Colonic mucosa (tissue), 4 donors: ENCODE data around the gene ATF6. TPM values are rescaled to one million over a fixed set of nuclear protein-coding genes. Genes with fewer than 3 reads are reported as not detected.

Source experiments
- DNase-seq: peaks from one replicate; pipeline ENCODE4 v3.0.0-alpha.2; 2020
- H3K27ac ChIP-seq: fragments of 200-600 bp; one replicate; pipeline ENCODE4 v1.8.0; 2021
- H3K27me3 ChIP-seq: fragments of 200-600 bp; one replicate; pipeline ENCODE4 v1.8.0; 2021
- H3K36me3 ChIP-seq: fragments of 200-600 bp; one replicate; pipeline ENCODE4 v1.8.0; 2021
- H3K4me1 ChIP-seq: fragments of 200-600 bp; one replicate; pipeline ENCODE4 v1.8.0; 2021; ENCODE audit warnings: mild to moderate bottlenecking
- H3K4me3 ChIP-seq: fragments of 200-600 bp; one replicate; pipeline ENCODE4 v1.8.0; 2021
- H3K9ac ChIP-seq, 2 donors: one replicate each; pipeline ENCODE4 v1.7.0; 2013; ENCODE audit warnings: control low read depth in 2 of 2, low read depth in 2 of 2, low read length in 2 of 2
- H3K9me3 ChIP-seq: fragments of 200-600 bp; one replicate; pipeline ENCODE4 v1.8.0; 2021
- CTCF ChIP-seq: fragments of 200-600 bp; IDR thresholded peaks from one replicate; pipeline ENCODE4 v1.8.0; 2022; ENCODE audit warnings: antibody characterized with exemption, mild to moderate bottlenecking
- intact Hi-C: fragments of 100-400 bp; cut with DNase I; formaldehyde crosslinking; loops from one replicate; pipeline ENCODE4 v1.14.1; 2022
- total RNA-seq, 2 donors: library from RNA; stranded (reverse); fragmentation: NEBNext Ultra II Directional in 1 of 2; extraction: Animal tissue kit (Norgen Biotek cat#: 25700) in 1 of 2; gene quantifications; one replicate each; pipeline ENCODE4 v1.2.1, GENCODE V29; 2021
- donor health status: healthy.
- donor health status: DM: no; HTN: no; CAD: no.
- donor health status: DM: no; HTN: no; CAD: no.

ATF6 gene
- total RNA-seq, 2 donors from 2014 or later = 19.6 to 24.2 TPM

DNA sequence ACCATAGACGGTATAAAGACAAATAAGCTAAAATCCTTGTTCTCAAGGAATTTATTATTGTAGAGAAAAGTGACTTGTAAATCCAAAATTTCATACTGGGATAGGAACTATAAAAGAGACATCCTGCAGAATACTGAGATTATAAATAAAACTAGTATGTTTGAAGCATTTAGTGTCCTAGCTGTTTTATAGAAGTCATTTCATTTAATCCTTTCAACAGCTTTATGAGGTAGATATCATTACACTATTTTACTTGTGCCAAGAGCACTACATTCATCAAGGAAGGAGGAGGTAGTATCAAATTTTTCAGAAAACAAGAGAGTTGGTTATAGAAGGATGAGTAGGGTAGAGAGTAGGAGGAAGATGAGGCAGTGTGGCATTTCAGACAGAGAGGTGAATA is 119.6 kb downstream of the ATF6 start:
- Histone ChIP-seq H3K4me3 (no peak overlapping the region), H3K9ac (no peak overlapping the region), H3K27ac (no peak overlapping the region), H3K9me3 (no peaks in the 10 kb centered on the region), H3K27me3 (no peaks in the 10 kb centered on the region), H3K36me3 (no peaks in the 10 kb centered on the region), H3K4me1 (no peaks in the 10 kb centered on the region)
- no peak for TF ChIP-seq CTCF
- no peak for DNase-seq
- intact Hi-C loops = no loop called here

- no peaks in the 10 kb centered on the region for H3K9me3 ChIP-seq
- H3K27me3 ChIP-seq = no peaks in the 10 kb centered on the region
- H3K4me1 ChIP-seq = no peaks in the 10 kb centered on the region
- no peaks in the 10 kb centered on the region for H3K36me3 ChIP-seq
- no peak overlapping the region for H3K27ac ChIP-seq
- intact Hi-C loops = no loop called here
- H3K4me3 ChIP-seq = no peak overlapping the region
- H3K9ac ChIP-seq = no peak overlapping the region
- no peak for TF ChIP-seq CTCF
- DNase-seq = no peak
Observed at GRCh38 chr1:161886589-161886988, 120.5 kb downstream of the ATF6 start.

DNA sequence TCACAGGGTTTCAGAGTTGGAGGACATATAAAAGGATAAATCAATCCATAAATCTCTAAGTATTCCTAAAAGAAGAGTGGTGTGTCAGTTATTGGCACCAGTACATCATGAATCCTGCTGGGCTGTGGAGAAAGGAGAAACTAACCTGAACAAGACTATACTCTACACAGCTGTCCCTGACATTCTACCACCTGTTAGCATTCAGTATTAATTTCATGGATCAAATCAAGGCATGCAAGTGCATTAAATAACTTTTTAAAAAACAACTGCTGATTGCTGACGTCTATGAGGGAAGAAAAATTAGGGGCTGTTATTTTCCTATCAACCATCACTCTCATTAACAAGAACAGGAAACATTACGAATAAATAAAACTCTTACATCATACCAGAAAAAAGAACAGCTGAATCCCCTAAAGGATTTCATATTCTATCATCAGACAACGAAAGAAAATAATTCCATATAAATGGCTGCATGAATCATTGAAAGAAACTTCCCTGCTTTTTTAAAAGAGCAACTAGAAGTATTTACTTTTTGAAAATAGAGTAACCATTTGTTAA is 121.7 kb downstream of the ATF6 start:
- no peaks in the 10 kb centered on the region for H3K36me3 ChIP-seq
- intact Hi-C loops = no loop called here

DNA sequence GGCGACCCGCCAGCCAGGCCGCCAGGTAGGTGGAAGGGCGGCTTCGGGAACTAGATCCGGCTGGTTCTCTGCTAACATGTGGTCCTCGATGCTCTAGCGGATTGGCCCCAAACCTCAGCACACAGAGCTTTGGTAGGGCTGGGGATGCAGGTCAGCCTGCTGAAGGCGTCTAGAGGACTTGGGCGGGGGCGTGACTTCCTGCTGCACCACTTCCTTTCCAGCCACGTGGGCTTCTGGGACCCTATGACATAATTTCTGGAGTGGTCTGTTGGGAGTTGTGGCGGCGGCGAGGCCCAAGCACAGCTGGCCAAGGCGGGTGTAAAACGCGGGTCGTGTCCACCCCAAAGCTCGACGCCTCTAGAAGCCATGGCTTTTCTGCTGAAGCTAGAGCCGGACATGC is 124.5 kb downstream of the ATF6 start:
- Histone ChIP-seq H3K9ac (no peak overlapping the region), H3K4me3 (no peak overlapping the region), H3K36me3 (no peaks in the 10 kb centered on the region), H3K9me3 (no peaks in the 10 kb centered on the region), H3K27ac (no peak overlapping the region), H3K27me3 (no peaks in the 10 kb centered on the region), H3K4me1 (no peaks in the 10 kb centered on the region)
- no peak for DNase-seq
- intact Hi-C loops = no loop called here
- no peak for TF ChIP-seq CTCF

More for the DNA sequence above, 121.7 kb downstream of the ATF6 start:
- H3K27ac ChIP-seq = no peak overlapping the region
- no peaks in the 10 kb centered on the region for H3K4me1 ChIP-seq
- H3K9ac ChIP-seq = no peak overlapping the region
- H3K4me3 ChIP-seq = no peak overlapping the region
- H3K9me3 ChIP-seq = no peaks in the 10 kb centered on the region
- no peak for DNase-seq
- no peaks in the 10 kb centered on the region for H3K27me3 ChIP-seq
- TF ChIP-seq CTCF = no peak

- Histone ChIP-seq H3K36me3 (no peaks in the 10 kb centered on the region), H3K27me3 (no peaks in the 10 kb centered on the region), H3K27ac (no peak overlapping the region), H3K9ac (no peak overlapping the region), H3K4me3 (no peak overlapping the region), H3K9me3 (no peaks in the 10 kb centered on the region), H3K4me1 (no peaks in the 10 kb centered on the region)
- no peak for DNase-seq
- no peak for TF ChIP-seq CTCF
- intact Hi-C loops = no loop called here
Observed at GRCh38 chr1:161899091-161899490, 133.0 kb downstream of the ATF6 start.
